ENCODE results near the gene MRPS23. TPM values are rescaled to one million over a fixed set of nuclear protein-coding genes. Genes with fewer than 3 reads are reported as not detected.

The MRPS23 gene
- total and polyA plus RNA-seq, 2 of the 4 experiments (the other 2 are of a cell fraction) = 23.5 to 37.3 TPM

DNA sequence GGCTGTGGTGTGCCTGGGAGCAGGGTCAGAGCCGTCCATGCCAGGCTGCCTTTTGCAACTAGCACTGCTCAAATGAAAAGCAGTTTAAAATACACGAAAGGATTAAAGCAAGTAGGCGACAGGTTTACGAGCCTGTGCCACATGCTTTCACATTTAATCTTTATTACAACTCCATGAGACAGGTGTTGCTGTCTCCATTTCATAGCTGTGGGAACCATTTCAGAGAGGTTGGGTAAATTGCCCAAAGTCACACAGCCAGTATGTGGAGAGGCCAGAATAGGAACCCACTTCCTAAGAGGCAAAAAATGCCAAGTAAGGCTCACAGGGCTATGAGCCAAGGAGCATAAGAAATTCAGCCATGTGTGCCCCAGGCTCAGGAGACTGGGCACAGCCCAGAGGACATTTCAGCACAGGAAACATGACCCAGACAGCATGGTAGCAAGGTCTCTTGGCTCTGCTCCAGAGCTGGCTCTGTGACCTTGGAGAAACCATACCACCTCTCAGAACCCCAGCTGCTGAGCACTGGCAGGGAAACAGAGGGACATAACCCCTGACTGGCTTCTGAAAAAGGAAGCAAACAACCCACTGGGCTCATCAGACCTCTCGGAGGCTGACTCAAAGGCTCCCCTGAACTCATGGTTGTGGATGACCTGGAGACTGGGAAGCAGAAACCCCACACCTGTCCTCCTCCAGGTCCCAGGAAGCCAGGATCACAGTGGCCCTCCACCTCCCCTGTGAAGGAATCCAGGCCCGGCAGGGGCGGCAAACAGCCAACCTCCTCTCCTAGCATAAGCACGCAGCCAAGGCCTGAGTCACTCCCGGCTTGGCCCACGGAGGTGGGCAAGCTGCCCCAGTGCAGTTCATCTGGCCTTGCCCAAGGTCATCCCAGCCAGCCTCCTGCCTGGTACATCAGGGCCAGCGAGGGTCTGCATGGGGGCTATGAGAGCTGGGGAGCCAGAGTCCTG, 40.3 kb upstream of the MRPS23 start (continued):
- TF ChIP-seq, protein P1, sequence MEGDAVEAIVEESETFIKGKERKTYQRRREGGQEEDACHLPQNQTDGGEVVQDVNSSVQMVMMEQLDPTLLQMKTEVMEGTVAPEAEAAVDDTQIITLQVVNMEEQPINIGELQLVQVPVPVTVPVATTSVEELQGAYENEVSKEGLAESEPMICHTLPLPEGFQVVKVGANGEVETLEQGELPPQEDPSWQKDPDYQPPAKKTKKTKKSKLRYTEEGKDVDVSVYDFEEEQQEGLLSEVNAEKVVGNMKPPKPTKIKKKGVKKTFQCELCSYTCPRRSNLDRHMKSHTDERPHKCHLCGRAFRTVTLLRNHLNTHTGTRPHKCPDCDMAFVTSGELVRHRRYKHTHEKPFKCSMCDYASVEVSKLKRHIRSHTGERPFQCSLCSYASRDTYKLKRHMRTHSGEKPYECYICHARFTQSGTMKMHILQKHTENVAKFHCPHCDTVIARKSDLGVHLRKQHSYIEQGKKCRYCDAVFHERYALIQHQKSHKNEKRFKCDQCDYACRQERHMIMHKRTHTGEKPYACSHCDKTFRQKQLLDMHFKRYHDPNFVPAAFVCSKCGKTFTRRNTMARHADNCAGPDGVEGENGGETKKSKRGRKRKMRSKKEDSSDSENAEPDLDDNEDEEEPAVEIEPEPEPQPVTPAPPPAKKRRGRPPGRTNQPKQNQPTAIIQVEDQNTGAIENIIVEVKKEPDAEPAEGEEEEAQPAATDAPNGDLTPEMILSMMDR (conservative IDR thresholded peaks at IDR 0.05; ENCODE audit: low read depth, low read length) = no peak
- no peak for TF ChIP-seq RFX5 (IDR thresholded peaks at IDR 0.05; ENCODE audit: low read depth, low read length)

Measured in IMR-90 (cell line).